HG03378 (cell line): Measurements from ENCODE around the gene CD3E.

Experiments
- ATAC-seq: cut with Tn5 transposase; IDR thresholded peaks from one replicate; pipeline ENCODE4 v1.9.1; 2021; ENCODE audit warnings: mild to moderate bottlenecking, moderate library complexity; ENCODE audit not compliant: unreplicated experiment

CD3E gene

DNA sequence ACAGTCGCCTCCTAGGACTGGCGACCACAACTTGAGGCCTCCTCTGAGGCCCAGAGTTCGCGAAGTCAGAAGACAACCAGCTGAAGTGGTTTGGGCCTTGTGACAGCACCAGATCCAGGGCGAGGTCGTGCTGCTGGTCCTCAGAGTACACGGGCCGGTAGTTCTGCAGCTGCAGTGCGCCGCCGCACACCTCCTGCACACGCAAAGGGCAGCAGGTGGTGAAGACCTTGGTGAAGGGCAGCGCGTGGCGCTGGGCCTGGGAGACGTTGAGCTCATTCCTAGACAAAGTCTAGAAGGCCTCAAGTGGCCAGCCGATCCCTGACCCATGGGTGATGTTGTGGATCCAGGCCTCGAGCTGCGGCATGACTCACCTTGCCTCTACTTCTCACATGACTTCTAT lies 18.2 kb downstream of the CD3E start:
- ATAC-seq = no peak

DNA sequence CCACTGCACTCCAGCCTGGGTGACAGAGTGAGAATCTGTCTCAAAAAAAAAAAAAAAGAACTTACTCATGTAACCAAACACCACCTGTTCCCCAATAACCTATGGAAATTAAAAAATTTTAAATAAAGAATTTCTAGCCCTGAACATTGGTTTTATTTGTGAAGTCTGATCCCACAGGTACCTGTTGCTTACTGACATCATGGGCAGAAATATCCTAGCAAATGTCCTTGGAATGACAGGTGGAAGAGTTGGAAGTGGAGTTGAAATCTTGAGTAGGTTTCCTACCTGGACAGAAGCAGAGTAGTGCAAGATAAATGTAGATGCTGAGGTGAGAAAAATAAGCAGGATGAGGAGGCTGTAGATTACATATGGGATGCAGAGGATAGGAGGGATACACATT lies 20.8 kb downstream of the CD3E start:
- ATAC-seq = no peak

DNA sequence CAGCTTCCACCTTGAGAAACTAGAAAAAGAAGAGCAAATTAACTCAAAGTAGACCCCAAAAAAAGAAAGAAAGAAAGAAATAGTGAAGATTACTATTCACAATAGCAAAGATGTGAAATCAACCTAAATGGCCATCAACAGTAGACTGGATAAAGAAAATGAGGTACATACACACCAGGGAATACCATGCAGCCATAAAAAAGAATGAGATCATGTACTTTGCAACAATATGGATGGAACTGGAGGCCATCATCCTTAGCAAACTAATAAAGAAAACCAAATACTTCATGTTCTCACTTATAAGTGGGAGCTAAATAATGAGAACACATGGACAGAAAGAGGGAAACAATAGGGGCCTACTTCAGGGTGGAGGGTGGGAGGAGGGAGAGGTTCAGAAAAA lies 24.2 kb downstream of the CD3E start:
- ATAC-seq = no peak

DNA sequence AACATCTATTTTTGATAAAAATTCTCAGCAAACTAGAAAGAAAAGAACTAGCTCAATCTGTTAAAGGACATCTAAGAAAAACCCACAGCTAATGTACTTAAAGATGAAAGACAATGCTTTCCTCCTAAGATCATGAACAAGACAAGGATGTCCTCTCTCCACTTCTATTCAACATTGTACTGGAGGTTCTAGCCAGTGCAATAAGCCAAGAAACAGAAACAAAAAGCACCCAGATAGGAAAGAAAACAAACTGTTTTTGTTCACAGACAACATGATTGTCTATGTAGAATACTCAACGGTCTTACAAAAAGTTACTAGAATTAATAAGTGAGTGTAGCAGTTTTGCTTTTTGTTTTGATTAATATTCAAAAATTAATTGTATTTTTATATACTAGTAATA lies 30.2 kb downstream of the CD3E start:
- no peak for ATAC-seq

DNA sequence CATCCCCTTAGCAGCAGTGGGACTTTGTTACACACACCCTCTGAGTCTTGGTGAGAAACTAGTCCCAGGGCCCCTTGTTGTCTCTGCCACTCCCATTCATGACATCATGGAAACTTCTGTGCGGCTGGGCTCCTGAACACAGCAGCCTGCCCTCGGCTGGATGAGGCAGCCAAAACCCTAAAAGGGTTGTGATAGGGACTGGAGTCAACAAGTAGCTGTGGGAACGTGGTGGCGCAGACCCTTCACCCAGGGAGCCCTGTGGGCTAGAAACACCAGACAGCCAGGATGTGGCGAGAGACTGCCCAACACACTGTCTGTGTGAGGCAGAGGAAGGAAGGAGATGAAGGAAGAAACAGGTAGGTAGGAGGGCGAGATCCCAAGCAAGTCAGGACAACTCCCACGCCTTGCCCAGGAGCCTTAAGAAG lies 34.1 kb downstream of the CD3E start:
- ATAC-seq = no peak

DNA sequence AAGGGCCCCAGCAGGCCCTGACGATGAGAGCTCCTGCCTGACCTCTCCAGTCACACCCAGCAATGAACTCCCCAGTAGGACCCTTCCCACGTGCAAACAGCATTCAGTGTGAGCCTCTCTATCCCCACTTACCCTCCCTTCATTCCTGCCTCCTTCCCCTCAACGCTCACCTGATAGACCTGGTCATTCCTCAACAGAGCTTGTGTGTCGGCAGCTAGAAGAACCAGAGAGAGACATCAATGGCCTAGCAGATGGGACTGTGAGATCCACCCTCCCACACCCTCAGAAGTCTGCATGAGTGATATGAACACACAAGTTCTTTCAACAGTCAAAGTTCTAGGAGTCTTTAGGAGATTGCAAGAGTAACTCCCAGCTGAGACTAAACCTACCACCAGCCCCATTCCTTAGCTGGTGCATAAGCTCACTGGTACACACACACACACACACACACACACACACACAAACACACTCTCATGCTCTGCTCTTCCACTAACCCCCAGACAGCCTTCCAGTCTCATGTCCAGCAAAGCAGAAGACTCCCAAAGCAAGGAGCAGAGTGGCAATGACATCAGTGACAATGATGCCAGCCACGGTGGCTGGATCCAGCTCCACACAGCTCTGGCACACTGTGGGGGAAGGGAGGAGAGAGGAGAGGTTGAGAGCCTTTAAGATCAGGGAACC lies 34.9 kb downstream of the CD3E start:
- no peak for ATAC-seq

DNA sequence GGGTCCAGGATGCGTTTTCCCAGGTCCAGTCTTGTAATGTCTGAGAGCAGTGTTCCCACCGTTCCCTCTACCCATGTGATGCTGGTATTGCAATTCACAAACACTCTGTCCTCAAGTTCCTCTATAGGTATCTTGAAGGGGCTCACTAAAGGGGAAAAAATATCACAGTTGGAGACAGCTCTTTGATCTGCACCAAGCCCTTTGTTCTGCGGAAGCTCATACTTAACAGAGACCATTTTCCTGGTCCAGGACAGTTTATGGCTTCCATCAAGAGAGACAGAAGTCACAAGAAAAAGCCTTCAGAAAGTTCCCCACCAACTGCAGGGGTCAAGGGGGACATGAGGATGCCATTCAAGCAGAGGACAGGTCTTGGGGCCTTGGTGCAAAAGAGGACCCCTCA lies 35.9 kb downstream of the CD3E start:
- ATAC-seq = no peak

DNA sequence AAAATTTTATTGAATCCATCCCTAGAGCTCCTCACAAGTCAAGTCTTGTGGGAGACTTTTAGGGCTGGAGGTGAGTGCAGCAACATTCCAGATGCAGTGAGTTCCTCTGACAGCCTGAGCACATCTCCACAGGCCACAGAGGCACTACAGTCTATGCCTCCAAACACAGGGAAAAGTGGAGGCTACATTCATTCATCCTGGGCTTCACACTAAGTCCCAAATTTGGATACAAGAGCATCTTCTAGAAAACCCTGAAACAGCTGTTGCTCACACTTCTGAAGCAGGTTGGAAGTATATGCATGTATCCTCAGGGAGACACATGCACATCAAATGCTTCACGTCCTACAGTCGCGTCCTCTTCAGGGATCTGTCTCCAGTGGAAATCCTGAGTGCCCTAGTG lies 36.7 kb downstream of the CD3E start:
- no peak for ATAC-seq

DNA sequence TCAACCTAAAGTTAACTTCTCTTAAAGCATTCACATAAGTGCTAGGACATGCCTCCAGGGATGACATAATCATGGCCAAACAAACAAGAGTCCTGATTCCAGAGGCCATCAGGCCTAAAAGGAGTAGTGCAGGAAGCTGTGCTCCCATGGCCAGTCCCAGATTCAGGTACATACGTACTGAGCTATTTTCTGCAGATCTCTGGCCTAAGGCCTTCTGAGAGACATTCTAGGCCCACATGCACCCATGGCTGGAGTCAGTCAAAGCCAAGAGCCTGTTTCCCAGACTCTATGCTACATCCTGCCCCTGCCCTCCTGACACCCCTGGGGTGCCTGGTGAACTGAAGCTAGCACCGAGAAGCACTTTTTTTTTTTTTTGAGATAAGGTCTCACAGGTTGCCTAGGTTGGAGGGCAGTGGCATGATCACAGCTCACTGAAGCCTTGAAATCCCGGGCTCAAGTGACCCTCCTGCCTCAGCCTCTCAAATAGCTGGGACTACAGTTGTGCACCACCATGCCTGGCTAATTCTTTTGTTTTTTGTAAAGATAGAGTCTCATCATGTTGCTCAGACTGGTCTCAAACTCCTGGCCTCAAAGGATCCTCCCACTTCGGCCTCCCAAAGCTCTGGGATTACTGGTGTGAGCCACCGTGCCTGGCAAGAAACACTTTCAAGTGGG lies 37.4 kb downstream of the CD3E start:
- no peak for ATAC-seq

DNA sequence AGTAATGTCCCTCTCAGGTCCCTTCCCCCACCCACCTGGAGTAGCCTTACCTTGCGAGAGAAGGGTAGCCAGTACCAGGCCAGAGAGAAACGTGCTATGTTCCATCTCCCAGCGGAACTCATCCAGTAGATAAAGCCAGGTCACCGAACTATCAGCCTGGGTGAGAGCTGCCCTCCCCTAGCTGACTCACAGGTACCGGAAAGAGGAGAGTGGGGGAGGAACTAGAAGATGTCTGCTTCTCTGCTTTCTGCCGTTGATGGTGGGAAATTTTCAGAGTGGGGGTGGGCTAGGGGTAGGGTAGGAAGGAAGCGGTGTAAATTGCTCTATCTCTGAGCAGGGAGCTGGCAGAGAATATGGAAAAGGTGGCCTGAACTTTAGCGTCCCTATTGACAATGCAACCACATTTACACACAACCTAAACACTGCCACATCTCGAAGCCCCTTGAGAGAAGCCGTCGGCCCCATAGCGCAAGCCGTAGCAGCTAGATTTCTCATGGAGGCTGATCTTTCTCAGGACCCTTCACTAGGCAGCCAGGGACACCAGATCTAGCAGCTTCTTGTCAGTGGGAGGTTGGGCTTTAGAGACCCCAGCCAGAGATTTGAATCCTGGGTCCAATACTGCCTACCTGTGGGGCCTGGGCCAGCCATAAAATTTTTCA lies 38.1 kb downstream of the CD3E start, which contains the start of gene CD3D:
Gene CD3D, minus strand, starts transcription at position 203 of the 659 bp plus-strand sequence. Its CDS starts 98 bp downstream, at position 105.
- no peak for ATAC-seq

DNA sequence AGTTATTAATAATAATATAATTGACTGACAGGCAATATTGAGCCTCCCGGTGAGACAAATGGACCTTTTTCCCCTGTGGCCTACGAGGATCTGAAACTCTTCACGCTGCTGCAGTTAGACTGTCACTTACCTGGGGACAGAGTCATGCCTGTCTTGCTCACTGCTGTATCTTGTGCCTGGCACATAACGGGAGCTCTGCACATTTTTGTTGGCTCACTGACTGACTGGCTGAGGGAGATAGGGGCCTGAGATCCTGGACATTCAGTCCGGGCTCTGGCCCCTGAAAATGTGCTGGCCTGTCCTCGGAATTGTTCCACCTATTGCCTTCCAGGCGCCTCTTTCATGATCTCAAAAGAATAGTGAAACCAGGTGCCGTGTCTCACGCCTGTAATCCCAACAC lies 38.7 kb downstream of the CD3E start:
- ATAC-seq = no peak

DNA sequence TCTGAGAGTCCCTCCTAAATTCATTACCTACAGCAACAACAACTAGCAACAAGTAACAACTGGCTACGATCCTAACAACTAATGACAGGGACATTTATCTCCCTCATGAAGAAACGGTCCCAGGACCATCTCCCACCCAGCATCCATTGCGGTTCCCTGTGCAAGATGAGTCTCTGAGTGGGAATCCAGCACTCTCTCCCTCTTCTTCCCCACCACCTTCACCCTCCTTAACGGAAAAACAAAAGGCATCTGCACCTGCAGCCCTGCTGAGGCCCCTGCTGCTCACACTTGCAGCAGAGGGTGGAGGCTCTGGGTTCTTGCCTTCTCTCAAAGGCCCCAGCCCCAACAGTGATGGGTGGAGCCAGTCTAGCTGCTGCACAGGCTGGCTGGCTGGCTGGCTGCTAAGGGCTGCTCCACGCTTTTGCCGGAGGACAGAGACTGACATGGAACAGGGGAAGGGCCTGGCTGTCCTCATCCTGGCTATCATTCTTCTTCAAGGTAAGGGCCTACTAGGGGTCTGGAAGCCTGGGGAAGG lies 39.5 kb downstream of the CD3E start, which contains the start of gene CD3G:
Gene CD3G, plus strand, starts transcription at position 364 of the 535 bp plus-strand sequence. Its CDS starts 80 bp downstream, at position 444.
- no peak for ATAC-seq

DNA sequence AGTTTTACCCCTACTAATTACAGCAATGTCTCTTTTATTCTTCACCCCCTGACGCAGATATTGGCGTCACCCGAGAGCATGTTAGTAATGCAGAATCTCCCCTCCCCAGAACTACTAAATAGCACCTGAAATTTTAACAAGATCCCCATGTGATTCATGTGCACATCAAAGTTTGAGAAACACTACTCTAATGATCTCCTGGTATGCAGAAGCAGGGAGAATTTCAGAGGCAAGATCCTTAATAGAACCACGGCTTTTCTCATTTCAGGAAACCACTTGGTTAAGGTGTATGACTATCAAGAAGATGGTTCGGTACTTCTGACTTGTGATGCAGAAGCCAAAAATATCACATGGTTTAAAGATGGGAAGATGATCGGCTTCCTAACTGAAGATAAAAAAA lies 44.9 kb downstream of the CD3E start:
- no peak for ATAC-seq

DNA sequence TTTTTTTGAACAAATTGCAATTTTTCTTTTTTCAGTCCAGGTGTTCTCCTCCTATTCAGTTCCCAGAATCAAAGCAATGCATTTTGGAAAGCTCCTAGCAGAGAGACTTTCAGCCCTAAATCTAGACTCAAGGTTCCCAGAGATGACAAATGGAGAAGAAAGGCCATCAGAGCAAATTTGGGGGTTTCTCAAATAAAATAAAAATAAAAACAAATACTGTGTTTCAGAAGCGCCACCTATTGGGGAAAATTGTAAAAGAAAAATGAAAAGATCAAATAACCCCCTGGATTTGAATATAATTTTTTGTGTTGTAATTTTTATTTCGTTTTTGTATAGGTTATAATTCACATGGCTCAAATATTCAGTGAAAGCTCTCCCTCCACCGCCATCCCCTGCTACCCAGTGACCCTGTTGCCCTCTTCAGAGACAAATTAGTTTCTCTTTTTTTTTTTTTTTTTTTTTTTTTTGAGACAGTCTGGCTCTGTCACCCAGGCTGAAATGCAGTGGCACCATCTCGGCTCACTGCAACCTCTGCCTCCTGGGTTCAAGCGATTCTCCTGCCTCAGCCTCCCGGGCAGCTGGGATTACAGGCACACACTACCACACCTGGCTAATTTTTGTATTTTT lies 48.7 kb downstream of the CD3E start:
- no peak for ATAC-seq

DNA sequence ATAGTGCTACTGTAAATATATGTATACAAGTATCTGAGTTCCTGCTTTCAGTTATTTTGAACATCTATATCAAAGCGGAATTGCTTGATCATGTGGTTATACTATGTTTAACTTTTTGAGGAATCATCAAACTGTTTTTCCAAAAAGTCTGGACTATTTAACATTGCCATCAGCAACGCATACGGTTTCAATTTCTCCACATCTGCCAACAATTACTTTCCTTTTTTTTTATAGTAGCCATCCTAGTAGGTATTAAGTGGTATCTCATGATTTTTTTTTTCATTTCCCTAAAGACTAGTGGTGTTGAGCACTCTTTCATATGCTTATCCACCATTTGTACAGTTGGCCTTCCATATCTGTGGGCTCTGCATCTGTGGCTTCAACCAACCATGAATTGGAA lies 53.5 kb downstream of the CD3E start:
- no peak for ATAC-seq

DNA sequence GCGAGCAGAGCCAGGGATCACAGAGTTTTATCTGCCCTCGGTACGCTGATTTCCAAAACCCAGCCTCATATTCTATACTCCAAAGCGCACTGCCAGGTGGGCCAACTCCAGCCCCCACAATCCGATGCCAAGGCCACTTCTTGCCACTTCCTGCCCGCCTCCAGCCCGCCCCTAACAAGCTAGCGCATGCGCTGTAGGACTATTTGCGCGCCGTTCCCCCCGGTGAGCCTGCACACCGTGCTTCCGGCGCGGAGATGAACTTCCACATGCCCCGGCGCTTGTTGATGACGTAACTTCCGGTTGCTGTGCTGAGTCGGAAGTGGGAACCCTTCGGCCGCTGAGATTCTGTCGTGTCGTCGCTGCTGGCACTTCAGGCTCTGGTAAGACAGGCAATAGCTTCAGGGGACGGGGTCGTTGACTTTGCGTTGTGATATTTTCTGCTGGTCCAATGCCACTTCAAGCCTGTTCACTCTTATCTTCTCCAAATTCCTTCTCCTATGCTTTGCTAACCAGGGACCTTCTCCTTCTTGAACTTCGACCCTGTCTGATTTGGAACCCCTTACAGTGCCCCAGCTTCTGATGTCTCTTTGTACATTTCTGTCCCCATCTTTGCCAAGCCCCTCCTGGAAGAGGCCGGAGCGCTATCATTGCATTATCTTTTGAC lies 54.9 kb downstream of the CD3E start, which contains the start of gene UBE4A:
Gene UBE4A, plus strand, starts transcription at position 306 of the 664 bp plus-strand sequence. CDS start 5,481 bp downstream, outside the sequence.
- peak; percentile 65 for ATAC-seq

DNA sequence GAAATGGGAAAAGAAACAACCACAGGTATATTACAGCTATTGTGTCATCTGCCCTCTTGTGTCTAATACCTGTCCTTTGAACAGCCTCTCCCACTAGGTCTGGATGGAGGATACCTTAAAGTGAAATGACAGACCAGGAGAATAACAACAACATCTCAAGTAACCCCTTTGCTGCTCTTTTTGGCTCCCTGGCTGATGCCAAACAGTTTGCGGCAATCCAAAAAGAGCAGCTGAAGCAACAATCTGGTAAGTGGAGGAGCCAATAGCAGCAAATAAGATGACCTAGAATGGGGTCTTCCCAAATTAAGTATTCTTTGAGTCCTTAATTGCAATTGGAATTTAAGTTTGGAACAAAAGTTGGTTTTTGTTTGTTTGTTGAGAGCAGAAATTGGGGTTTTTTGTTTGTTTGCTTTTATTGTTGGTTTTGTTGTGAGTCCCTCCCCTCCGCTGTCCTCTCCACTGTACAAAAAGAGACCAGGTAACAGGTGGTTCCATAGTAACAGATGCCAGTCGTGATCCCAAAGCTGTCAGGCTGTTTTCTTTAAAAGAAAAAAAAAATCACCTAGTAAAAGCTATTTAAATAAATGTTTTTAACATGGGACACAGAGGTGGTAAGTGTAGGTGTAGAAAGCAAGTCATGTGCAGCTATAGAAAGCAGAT lies 60.6 kb downstream of the CD3E start:
- ATAC-seq = no peak
